Measurements from ENCODE around the gene STYK1.

GRCh38 chr12:10635306-10635705 is 38.5 kb downstream of the STYK1 start:
- TF ChIP-seq CTCF (IDR thresholded peaks at IDR 0.05) (no peak), POLR2A (IDR thresholded peaks at IDR 0.05) (no peak)
